Stimulated activated CD4-positive, alpha-beta T cell treated with anti-CD3 and anti-CD28 coated beads, Interleukin-4, amount 100 ng/mL, for 1 hour (primary cell): Measurements from ENCODE around the gene IL3RA.
A peak's percentile ranks its signal among the peaks of the same experiment; 100 is the strongest.

Experiments
- DNase-seq: peaks from one replicate; pipeline ENCODE4 v3.0.0-alpha.2; 2020

Gene IL3RA

DNA sequence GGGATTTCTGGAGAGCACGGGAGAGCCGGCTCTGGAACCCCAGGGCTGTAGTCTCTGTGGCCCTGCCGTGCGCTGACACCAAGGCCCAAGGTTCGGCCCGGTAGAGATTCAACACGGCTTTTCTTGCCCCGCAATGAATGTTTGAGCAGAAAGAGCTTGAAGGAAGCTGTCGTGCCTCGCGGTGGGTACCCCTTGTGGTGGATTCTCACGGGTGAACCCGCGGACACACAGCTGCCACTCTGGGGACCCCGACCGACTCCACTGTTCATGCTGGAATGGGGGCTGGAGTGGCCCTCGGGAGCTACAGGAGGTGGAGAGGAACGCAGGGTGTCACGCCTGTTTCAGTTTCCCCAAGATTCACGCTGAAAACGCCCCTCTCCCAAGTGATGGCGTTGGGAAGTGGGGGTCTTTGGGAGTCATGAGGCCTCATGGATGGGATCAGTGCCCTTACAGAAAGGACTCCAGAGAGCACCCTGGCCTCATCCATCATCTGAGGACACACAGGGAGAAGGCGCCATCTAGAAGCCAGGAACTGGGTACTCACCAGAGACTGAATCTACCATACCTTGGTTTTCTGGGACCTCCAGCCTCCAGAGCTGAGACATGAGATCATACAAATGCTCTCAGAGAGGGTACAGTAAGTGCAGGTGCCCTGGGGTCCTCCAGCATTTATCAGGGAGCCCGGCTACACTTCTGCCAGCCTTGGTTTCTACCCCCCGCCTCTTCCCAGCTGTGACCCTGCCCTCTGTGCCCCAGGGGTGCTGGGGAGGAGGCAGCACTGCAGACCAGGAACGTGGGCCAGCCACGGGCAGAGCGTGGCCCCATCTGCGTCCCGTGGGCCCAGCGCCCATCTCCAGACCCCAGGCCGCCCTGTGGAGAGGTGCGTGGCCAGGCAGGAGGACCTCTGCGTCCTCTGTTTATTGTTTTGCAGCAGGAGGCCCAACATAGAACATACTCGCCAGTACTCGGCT is 49.0 kb downstream of the IL3RA start:
- DNase-seq = no peak

DNA sequence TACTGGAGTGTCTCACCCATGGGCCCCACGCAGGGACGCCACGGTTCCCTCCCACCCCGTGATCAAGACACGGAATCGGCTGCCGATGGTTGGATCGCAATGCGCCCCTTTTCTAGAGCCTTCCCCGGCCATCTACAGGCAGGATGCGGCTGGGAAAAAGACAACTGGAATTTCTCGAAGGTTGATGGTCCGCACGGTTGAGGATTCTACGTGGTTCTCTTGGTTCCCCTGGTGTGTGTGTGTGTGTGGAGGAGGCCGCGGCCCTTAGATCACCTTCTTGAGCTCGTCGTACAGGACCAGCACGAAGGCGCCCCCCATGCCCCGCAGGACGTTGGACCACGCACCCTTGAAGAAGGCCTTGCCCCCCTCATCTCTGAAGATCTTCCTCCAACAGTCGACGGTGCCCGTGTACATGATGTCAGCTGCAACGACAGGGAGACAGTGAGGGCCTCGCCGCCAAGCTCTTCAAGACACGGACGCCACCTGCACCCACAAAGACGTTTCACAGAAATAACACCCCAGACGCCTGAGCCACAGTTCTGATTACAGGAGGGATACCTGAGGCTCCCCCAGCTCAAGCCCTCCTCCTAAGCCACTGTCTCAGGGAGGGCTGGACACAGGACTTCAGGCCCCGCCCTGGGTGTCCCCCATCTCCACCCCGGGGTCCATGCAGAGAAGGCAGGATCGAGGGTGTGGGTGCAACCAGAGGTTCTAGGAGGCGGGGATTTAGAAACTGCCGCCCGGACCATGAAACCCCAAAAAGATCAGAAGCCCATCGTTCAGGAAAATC is 49.9 kb downstream of the IL3RA start:
- no peak for DNase-seq

DNA sequence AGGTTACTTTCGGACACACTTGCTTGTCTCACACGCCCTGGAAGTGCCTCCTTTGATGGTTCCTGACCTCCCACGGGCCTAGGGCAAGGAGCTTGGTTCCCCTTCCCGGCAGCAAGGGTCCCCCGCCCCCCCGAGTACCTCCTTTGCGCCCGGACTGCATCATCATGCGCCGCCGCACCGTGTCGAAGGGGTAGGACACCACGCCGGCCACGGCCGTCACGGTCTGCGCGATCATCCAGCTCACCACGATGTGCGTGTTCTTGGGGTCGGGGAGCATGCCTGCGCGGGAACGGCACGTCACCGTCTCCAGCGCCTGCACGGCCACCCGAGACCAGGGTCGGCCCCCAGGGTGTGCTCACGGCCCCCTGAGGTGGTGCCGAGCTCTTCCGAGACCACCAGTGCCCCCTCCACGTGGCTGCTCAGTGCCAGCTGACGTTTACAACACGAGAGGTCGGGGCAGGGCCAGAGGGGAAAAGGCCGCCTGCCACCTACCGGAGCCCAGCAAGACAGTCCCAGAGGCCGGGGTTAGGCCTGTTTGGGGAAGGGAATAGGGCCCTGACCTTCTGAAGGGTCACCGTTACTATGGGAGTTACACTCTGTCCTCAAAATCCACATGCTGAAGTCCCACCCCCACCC is 50.7 kb downstream of the IL3RA start:
- no peak for DNase-seq

DNA sequence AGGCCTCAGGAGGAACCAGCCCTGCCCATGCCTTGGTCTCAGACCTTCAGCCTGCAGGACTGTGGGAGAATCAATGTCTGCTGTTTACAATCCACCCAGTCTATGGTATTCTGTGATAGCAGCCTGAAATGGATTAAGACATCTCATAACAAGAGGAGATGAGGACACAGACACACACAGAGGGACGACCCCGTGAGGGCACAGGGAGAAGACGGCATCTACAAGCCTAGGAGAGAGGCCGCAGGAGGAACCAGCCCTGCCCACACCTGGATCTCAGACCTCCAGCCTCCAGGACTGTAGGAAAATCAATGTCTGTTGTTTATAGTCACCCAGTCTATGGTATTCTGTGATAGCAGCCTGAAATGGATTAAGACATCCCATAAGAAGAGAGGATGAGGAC is 52.1 kb downstream of the IL3RA start:
- DNase-seq = no peak

DNA sequence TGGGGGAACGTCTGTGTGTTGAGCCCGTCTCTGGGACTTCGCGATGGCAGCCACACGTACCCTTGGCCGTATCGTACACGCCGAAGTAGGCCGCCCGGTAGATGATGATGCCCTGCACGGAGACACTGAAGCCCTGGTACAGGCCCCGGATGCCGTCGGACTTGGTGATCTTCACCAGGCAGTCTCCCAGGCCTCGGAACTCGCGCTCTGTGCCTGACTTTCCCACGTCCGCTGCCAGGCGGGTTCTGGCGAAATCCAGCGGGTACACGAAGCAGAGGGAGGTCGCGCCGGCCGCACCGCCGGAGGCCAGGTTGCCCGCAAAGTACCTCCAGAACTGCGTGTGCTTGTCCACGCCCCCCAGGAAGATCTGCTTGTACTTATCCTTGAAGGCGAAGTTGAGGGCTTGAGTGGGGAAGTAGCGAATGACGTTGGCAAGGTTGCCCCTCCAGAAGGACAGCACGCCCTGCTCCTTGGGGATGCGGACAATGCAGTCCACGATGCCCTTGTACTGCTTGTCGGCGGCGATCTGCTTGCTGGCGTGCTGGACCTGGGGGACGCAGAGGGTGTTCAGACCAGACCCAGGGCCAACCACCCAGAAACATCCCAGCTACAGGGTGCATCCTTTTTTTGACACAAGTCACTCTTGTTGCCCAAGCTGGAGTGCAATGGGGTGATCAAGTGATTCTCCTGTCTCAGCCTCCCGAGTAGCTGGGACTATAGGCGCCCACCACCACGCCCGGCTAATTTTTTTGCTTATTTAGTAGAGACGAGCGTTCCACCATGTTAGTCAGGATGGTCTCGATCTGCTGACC is 52.8 kb downstream of the IL3RA start:
- DNase-seq = no peak

DNA sequence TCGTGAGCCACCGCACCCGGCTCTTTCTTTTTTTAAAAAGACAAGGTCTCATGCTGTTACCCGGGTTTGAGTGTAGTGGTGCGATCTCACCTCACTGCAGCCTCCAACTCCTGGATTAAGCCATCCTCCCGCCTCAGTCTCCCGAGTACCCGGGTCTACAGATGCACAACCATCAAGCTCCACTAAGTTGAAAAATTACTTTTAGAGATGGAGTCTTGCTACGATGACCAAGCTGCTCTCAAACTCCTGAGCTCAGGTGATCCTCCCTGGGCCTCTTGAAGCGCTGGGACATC is 53.4 kb downstream of the IL3RA start:
- no peak for DNase-seq

DNA sequence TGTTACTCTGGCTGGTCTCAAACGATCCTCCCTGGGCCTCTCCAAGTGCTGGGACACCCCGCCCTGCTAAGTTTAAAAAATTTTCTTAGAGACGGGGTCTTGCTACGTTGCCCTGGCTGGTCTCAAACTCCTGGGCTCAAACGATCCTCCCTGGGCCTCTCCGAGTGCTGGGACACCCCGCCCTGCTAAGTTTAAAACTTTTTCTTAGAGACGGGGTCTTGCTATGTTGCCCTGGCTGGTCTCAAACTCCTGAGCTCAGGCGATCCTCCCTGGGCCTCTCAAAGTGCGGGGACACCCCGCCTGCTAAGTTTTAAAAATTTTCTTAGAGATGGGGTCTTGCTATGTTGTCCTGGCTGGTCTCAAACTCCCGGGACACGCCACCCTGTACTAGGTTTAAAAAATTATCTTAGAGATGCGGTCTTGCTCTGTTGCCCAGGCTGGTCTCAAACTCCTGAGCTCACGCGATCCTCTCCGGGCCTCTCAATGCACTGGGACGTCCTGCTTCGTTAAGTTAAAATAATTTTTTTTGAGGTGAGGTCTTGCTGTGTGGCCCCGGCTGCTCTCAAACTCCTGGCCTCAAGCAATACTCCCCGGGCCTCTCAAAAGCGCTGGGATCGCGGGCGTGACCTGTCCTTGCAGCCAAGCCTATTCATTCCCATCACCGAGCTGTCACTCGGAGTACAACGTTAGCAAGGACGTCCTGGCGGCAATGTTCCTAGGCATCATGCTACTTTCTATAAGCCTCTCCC is 54.2 kb downstream of the IL3RA start:
- no peak for DNase-seq

DNA sequence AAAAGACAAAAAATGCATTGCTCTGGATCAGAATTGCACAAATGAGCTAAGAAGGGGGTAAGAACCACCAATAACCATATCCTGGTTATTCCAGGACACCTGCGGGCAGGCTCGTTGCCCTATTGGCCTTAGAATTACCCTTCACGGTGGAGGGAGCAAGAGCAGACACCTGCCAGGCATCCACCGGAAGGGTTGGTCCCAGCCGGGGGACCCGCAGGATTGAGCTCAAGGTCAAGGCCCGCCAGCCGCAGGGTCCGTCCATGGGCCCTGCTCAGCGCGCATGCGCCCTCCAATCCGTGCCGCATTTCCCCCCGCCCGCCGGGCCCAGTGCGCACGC is 54.8 kb downstream of the IL3RA start:
- DNase-seq = no peak

DNA sequence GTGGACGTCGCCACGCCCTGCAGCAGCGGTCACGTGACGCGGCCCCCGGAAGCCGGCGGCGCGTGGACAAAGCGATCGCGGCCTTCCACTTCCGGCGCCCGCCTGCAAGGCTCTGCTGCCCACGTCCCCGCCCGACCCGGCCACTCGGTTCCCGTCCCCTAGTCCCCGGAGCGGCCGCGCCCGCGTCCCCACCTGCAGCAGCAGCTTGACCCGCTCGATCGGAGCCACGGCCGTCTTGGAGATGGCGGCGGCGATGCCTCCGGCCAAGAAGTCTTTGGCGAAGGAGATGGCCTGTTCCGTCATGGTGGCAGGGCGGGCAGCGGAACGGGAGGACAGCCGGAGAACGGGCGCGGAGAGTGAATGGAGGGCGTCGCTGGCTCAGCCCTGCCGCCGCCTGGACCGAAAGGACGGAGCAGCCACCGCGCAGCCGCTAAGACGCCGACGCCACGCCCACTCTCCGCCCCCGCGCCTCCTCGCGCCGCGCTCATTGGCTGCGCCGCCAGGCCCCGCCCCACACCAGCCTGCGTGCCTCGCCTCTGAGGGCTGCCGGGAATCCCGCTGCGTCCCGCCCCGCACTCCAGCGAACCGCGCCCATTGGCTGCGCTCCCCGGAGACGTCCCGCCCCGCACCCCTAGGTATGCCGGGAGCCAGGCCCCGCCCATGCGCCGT is 55.3 kb downstream of the IL3RA start, which contains the start of gene SLC25A6:
TSS of gene SLC25A6 (minus strand) at position 407 of the 669 bp plus-strand sequence. CDS start at position 303, 104 bp downstream.
- DNase-seq = peak; percentile 100

DNA sequence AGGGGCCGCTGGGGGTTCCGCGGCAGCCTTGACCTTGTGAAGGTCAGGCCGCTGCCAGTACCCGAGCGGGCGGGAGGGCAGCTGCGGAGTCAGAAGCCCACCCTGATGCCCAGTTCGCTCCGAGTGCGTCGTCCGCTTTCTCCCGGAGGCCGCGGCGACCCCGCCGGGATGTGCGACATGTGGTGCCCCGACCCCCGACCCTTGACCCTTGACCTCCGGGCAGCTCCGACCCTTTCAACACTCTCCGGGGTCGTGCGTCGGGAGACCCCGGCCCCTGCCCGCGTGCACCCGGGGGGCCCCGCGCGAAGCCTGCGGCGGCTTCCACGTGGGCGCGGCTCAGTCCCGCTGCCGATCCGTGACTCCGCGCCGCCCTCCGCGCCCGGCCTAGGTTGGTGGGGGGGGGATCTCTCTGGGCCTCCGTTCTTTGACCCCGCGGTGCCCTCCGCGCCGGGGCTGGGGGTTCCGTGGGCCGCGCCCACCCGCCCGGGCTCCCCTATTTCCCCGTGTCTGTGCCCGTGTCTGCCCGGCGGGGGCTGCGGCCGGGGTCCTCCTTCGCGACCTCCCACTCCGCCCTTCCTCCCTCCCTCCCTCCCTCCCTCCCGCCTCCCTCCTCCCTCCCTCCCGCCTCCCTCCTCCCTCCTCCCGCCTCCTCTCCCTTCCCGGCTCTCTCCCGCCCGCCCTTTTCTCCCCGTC is 55.9 kb downstream of the IL3RA start:
- DNase-seq = no peak

DNA sequence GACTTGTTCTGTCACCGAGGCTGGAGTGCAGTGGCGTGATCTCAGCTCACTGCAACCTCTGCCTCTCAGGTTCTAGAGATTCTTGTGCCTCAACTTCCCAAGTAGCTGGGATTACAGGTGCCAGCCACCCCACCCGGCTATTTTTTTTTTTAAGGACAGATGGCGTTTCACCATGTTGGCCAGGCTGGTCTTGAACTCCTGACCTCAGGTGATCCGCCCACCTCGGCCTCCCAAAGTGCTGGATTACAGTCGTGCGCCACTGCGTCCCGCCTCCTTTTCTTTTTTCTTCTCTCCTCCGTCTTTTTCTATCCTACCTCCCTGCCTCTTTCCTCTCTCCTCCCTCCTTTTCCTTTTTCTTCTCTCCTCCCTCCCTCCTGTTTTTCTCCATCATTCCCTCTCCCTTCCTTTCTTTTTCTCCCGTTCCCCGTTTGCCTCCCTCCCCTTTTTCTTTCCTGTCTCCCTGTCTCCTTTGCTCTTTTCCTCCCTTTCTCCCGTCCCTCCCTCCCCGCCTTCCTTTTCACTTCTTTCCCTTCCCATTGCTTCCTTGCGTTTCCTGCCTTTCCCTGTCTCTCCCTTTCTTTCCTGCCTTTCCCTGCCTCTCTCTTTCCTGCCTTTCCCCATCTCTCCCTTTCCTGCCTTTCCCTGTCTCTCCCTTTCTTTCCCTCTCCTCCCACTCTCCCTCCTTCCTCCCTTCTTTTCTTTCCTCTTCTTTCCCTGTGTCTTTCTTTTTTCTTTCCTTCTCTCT is 57.5 kb downstream of the IL3RA start:
- DNase-seq = no peak

DNA sequence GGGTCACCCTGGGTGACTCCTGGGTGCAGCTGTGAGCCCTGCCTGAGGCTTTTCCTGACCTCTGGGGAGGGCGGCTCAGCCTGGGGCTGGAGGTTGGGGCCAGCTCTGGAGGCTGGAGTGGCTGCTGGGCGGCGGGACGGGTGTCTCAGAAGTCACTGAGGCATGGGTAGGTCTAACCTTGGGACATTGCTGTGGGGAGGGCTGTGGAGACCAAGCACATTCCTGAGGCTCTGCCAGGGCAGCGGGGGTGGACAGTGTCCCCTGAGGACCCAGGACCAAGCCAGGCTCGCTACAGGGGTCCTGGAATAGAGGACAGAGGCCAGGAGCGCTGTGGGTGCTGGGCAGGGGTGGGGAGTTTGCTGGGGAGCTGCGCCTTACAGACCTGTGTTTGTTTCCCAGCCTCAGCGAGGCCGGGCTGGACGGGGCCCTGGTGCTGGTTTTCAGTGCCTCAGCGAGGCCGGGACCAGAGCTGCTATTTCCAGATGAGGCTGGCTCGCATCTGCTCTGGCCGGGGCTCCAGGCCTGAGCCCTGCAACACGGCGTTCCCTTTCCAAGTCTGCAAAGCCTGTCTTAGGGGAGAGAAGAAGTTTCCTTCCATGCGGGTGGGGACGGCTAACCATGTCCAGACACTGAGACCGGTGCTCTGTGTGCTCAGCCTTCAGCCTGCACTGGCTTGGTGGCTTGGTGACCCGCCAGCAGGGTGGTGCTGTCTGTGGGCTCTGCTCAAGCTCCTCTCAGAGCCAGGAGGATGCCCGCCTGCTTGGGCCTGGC is 58.3 kb downstream of the IL3RA start:
- no peak for DNase-seq

DNA sequence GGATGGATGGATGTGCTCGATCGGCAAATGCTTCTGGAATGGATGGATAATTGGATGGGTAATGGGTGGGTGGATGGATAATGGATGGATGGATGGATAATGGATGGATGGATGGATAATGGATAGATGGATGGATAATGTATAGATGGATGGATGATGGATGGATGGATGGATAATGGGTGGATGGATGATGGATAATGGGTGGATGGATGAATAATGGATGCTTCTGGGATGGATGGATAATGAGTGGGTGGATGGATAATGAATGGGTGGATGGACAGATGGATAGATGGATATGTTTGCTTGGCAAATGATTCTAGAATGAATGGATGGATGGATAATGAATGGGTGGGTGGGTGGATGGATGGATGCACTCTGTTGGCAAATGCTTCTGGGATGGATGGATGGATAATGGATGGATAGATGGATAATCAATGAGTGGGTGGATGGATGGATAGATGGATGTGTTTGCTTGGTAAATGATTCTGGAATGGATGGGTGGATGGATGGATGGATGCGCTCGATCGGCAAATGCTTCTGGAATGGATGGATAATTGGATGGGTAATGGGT is 59.1 kb downstream of the IL3RA start:
- DNase-seq = no peak

DNA sequence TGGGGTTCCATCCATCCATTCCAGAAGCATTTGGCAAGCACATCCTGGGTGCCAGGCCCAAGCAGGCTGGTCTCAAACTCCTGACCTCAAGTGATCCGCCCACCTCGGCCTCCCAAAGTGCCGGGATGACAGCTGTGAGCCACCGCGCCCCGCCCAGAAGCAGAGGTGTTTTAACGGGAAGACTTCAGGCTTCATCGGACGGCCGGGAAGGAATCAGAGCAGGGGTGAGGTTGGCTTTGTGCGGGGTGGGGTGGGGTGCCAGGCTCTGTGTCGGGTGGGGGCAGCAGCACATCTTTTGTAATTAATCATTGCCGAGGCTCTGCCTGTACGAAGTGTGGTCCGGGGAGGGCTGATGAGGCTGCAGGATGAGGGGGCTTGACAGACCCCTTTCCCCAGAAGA is 60.4 kb downstream of the IL3RA start:
- no peak for DNase-seq

DNA sequence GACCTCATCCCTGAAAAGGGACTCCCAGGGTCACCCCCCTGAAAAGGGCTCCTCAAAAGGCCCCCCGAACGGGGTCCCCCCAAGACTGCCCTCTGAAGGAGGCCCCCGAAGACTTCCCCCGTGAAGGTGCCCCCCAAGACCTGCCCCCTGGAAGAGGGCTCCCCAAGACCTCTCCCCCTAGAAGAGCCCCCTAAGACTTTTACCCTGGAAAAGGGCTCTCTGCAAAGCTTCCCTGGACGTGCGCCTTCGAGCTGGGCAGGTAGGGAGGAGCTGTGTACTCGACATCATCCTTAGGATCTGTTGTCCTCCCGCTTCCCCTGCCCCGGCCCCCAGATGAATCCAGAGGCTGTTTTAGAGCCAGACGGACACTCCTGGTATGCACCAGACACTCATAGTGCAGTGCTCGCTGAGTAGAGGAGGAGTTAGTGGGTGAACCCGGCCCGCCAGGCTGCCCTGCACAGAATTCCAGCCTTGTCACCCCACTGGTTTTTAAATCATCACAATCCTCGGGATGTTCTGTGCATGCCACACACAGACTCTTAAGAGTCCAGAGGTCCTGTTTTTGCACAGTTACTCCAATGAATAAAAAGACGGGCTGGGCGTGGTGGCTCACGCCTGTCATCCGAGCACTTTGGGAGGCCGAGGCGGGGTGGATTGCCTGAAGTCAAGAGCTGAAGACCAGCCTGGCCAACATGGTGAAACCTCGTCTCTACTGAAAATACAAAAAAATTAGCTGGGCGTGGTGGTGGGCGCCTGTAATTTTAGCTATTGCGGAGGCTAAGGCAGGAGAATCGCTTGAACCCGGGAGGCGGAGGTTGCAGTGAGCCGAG is 61.1 kb downstream of the IL3RA start:
- DNase-seq = no peak

DNA sequence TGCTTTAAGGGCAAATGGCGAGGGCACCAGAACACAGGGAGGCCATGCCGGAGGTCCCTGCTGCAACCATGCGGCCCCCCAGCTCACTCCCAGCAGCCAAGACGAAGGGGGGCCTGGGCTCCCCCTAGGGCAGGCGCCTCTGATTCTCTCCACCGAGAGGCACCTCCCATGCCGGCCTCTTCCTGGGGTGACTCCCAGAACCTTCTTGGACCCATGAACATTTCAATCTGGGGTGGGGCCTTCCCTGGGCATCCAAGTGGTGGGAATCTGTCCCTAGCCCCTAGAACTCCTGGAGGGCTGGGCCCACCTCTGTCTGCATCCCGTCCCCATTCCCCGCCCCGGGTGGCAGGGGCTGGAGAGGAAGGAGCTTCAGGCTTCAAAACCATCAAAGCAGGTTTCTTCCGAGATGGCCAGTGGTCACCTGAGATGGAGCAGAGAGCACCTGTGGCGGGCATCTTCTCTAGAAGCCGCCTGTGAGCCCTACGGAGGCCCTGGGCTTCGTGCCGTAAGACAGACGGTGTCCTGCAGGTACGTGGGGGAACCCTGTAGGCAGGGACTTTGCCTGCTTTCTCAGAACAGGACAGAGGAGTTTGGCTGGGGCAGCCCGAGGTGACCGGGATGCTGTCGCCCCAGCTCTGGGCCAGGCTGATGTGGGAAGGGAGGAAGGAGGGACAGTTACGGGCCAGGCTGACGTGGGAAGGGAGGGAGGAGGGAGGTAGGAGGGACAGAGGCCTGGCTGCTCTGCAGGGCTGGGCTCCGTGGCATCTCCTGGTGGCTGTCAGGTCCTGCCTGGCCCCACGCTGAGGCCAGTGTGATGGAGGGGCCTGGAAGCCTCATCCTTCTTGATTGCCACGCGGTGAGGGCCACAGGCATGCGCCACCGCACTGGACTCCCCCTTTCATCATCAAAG is 62.1 kb downstream of the IL3RA start:
- DNase-seq = no peak

DNA sequence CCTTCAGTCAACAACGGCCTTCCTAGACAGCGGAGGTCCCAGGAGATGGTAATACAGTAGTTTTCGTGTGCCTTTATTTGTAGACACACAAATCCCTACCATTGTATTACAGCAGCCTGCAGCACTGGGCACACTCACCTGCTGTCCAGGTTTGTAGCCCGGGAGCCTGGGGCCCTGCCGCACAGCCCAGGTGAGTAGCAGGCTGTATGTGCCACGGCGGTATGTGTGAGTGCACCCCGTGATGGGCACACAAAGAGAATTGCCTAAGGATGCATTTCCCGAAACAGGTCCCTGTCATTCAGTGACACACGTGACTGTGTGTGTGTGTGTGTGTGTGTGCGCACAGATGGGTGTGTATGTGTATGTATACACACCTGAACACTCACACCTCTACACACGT is 63.5 kb downstream of the IL3RA start:
- DNase-seq = no peak
